Measurements from ENCODE around the gene DAB1. TPM values are rescaled to one million over a fixed set of nuclear protein-coding genes. Genes with fewer than 3 reads are reported as not detected.

Gene DAB1
- polyA plus RNA-seq, 1 donor, result 5.6 TPM

GRCh38 chr1:57214951-57215575, 208.8 kb downstream of the DAB1 start:
- no peak for DNase-seq

- no peak for DNase-seq
Measured at GRCh38 chr1:57210881-57211280, 213.0 kb downstream of the DAB1 start.

- DNase-seq, result no peak
Measured at GRCh38 chr1:57209495-57209894, 214.4 kb downstream of the DAB1 start.

GRCh38 chr1:57208741-57209302, 215.0 kb downstream of the DAB1 start:
- no peak for DNase-seq

- DNase-seq, result no peak
Measured at GRCh38 chr1:57206038-57206437, 217.8 kb downstream of the DAB1 start.

- DNase-seq, result no peak
Measured at GRCh38 chr1:57204942-57205787, 218.7 kb downstream of the DAB1 start.

GRCh38 chr1:57204091-57204490, 219.8 kb downstream of the DAB1 start:
- DNase-seq, result no peak

- DNase-seq, result no peak
Measured at GRCh38 chr1:57202241-57202640, 221.6 kb downstream of the DAB1 start.

GRCh38 chr1:57198912-57199311, 224.9 kb downstream of the DAB1 start:
- no peak for DNase-seq

GRCh38 chr1:57195436-57195941, 228.4 kb downstream of the DAB1 start:
- no peak for DNase-seq

- DNase-seq, result no peak
Measured at GRCh38 chr1:57192222-57192621, 231.6 kb downstream of the DAB1 start.

GRCh38 chr1:57190898-57191297, 233.0 kb downstream of the DAB1 start:
- no peak for DNase-seq

GRCh38 chr1:57188168-57188567, 235.7 kb downstream of the DAB1 start:
- no peak for DNase-seq

- DNase-seq, result no peak
Measured at GRCh38 chr1:57186455-57186854, 237.4 kb downstream of the DAB1 start.

- DNase-seq, result no peak
Measured at GRCh38 chr1:57179001-57179400, 244.9 kb downstream of the DAB1 start.

GRCh38 chr1:57175506-57175905, 248.4 kb downstream of the DAB1 start:
- DNase-seq, result no peak

GRCh38 chr1:57172040-57172439, 251.8 kb downstream of the DAB1 start:
- no peak for DNase-seq

GRCh38 chr1:57167997-57168396, 255.9 kb downstream of the DAB1 start:
- no peak for DNase-seq

- no peak for DNase-seq
Measured at GRCh38 chr1:57165546-57165945, 258.3 kb downstream of the DAB1 start.

GRCh38 chr1:57164584-57164983, 259.3 kb downstream of the DAB1 start:
- no peak for DNase-seq

GRCh38 chr1:57163789-57164188, 260.1 kb downstream of the DAB1 start:
- no peak for DNase-seq

GRCh38 chr1:57163325-57163724, 260.5 kb downstream of the DAB1 start:
- no peak for DNase-seq

- no peak for DNase-seq
Measured at GRCh38 chr1:57162607-57163261, 261.1 kb downstream of the DAB1 start.
